GM06990 (cell line): Measurements from ENCODE around the gene MEF2C.

ENCODE experiments used
- DNase-seq: peaks from one replicate; pipeline ENCODE4 v3.0.0-alpha.2; 2011; ENCODE audit not compliant: insufficient read length; ENCODE audit errors: extremely low read depth
- H3K27me3 ChIP-seq: replicated peaks from 2 replicates; pipeline ENCODE4 v1.6.0; 2011; ENCODE audit warnings: low read length; ENCODE audit not compliant: control insufficient read depth, insufficient read depth
- H3K36me3 ChIP-seq: 2 replicates; pipeline ENCODE4 v1.5.1; 2011; ENCODE audit warnings: low read length; ENCODE audit not compliant: control insufficient read depth, insufficient read depth
- H3K4me3 ChIP-seq: replicated peaks from 2 replicates; pipeline ENCODE4 v1.5.1; 2011; ENCODE audit warnings: low read depth, mild to moderate bottlenecking, control low read depth, low read length
- CTCF ChIP-seq: IDR thresholded peaks from 2 replicates; pipeline ENCODE4 v1.5.1; 2011; ENCODE audit warnings: low read length, control low read depth, mild to moderate bottlenecking, inconsistent platforms; ENCODE audit not compliant: insufficient read depth, poor library complexity, severe bottlenecking

Gene MEF2C

GRCh38 chr5:88886252-88886651 lies 3.3 kb upstream of the MEF2C start:
- H3K27me3 ChIP-seq = no peaks in the 10 kb centered on the region
- no peak for DNase-seq
- H3K36me3 ChIP-seq = no peaks in the 10 kb centered on the region
- H3K4me3 ChIP-seq = peak overlapping the region; percentile 59
- no peak for TF ChIP-seq CTCF

GRCh38 chr5:88885002-88885401 lies 2.0 kb upstream of the MEF2C start:
- no peak for DNase-seq
- no peaks in the 10 kb centered on the region for H3K27me3 ChIP-seq
- H3K36me3 ChIP-seq = no peaks in the 10 kb centered on the region
- no peak for TF ChIP-seq CTCF
- H3K4me3 ChIP-seq = peak overlapping the region; percentile 93

GRCh38 chr5:88884608-88884877 lies 1.6 kb upstream of the MEF2C start:
- H3K36me3 ChIP-seq = no peaks in the 10 kb centered on the region; the same call in 1 of the 2 replicates
- no peak for DNase-seq
- no peaks in the 10 kb centered on the region for H3K27me3 ChIP-seq
- no peak for TF ChIP-seq CTCF
- H3K4me3 ChIP-seq = peak overlapping the region; percentile 93

GRCh38 chr5:88883836-88884607 lies 1.0 kb upstream of the MEF2C start:
- H3K4me3 ChIP-seq = peak overlapping the region; percentile 93
- DNase-seq = peak; percentile 81
- H3K36me3 ChIP-seq = no peaks in the 10 kb centered on the region; the same call in 1 of the 2 replicates
- no peaks in the 10 kb centered on the region for H3K27me3 ChIP-seq
- TF ChIP-seq CTCF = no peak

GRCh38 chr5:88882276-88883038 lies 527 bp downstream of the MEF2C start:
- Histone ChIP-seq H3K36me3 (no peaks in the 10 kb centered on the region; the same call in 1 of the 2 replicates), H3K4me3 (peak overlapping the region; percentile 93), H3K27me3 (no peaks in the 10 kb centered on the region)
- no peak for DNase-seq
- no peak for TF ChIP-seq CTCF

- DNase-seq = no peak
- Histone ChIP-seq H3K27me3 (no peaks in the 10 kb centered on the region), H3K4me3 (peak overlapping the region; percentile 93), H3K36me3 (no peaks in the 10 kb centered on the region; the same call in 1 of the 2 replicates)
- no peak for TF ChIP-seq CTCF
These were observed 1.4 kb downstream of the MEF2C start for GRCh38 chr5:88881571-88881971.
